ENCODE data around the gene NRIP2. TPM values are rescaled to one million over a fixed set of nuclear protein-coding genes. Genes with fewer than 3 reads are reported as not detected.

The NRIP2 gene
- total RNA-seq, result not detected in 2 replicates
- long read RNA-seq, result 0 reads

DNA sequence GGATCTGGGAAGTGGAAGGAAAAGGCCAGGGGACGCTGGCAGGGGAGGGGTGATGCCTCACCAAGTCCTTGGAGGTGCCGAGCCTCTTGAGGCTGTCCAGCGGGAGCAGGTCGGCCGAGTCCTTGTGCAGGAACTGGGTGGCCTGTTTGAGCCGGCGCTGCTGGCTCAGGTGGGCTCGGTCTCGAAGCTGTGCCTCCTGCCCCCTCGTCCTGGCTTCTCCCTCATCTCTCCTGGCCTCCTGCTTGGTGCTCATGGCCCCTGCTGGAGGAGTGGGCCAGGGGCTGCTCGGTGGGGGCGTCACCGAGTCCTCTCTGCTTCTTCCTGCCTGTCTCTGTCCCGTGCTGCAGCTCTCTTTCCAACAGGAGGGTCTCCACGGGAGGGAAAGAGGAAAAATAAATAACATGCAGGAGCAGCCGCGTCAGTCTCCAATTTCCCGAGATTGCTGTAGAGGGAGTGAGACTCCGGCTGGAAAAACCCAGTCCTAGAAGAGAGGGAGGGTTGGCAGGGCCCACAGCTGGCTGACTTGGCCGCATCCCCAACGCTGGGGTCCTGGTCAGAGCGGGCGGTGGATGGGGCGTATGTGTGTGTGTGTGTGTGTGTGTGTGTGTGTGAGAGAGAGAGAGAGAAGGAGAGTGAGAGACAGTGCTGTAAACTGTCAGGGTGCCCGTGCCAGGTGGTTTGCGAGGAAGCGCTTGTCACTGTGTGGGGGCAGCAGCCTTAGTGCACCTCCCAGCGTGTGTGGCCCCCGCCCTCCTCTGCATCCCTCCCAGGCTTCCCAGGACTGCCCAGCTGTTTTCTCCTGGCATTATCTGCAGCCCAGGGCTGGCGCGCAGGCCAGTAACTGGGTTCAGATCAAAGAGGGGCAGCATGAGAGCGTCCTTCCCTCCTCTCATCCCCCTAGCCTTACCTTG, at the start of gene NRIP2:
TSS of gene NRIP2 (minus strand) at position 455 of the 911 bp plus-strand sequence. CDS start at position 403, 52 bp downstream.
- no peak for DNase-seq (ENCODE audit: low read depth, low spot score)
- Mint-ChIP-seq H3K27ac (ENCODE audit: unreplicated experiment) (no peak within 1 kb of the TSS), H3K9me3 (no peaks in the 10 kb centered on the region), H3K36me3 (ENCODE audit: low read depth) (peaks cover 15% of the 10 kb centered on the region), H3K27me3 (ENCODE audit: low read depth) (peaks cover 4% of the 10 kb centered on the region), H3K4me1 (peaks cover 13% of the 10 kb centered on the region), H3K4me3 (peak within 1 kb of the TSS; percentile 65)
- TF ChIP-seq CTCF (conservative IDR thresholded peaks at IDR 0.05), result no peak

DNA sequence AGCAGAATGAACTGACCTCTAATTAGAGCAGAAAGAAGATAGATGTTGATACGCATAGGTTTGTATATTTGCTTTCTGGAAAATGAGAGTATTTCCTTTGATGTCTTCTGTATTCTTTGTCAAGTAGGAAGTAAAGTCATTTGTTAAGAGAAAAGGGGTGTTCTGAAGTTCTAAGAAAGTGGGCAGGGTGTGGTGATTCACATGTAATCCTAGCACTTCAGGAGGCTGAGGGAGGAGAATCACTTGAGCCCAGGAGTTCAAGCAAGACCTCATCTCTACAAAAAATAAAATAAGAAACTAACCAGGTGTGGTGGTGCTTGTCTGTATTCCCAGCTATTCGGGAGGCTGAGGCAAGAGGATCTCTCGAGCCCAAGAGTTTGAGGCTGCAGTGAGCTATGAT, 45.0 kb upstream of the NRIP2 start:
- Mint-ChIP-seq H3K4me3 (peak overlapping the region; percentile 61), H3K4me1 (peaks cover 41% of the 10 kb centered on the region), H3K27me3 (ENCODE audit: low read depth) (no peaks in the 10 kb centered on the region), H3K9me3 (no peaks in the 10 kb centered on the region), H3K36me3 (ENCODE audit: low read depth) (peaks cover 7% of the 10 kb centered on the region), H3K27ac (ENCODE audit: unreplicated experiment) (no peak overlapping the region)
- no peak for TF ChIP-seq CTCF (conservative IDR thresholded peaks at IDR 0.05)
- DNase-seq (ENCODE audit: low read depth, low spot score), result no peak

DNA sequence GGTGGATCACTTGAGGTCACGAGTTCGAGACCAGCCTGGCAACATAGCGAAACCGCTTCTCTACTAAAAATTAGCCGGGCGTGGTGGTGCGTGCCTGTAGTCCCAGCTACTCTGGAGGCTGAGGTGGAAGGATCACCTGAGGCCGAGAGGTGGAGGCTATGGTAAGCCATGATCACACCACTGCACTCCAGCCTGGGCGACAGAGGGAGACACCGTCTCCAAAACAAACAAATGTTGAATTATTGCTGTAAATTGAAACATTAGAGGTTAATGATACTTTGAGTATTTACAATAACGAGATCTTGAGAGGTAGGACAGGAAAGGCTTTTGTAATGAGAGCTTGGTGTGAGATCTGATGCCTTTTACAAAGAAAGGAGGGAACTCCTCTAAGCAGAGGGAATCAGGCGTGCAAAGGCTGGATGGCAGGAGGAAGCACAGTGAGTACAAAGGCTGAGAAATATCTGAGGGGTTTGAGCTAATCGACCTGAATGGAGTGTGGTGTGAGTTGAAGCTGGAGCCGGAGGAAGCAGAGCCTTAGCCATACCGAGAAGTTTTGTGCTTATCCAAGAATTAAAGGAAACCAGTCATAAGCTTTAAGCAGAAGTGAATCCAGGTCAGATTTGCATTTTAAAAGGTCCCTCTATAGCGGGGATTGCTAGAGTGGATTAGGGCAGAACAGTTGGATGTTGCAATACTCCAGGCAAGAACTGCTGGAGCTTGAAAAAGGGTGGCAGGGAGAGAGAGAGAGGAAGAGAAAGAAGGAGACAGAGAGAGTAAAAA, 43.3 kb upstream of the NRIP2 start:
- DNase-seq (ENCODE audit: low read depth, low spot score), result no peak

GRCh38 chr12:2877047-2877952, 42.5 kb upstream of the NRIP2 start, which contains the start of the genes FOXM1 and RHNO1:
FOXM1 (minus strand) TSS chr12:2877174; CDS start chr12:2874478, 2,696 bp downstream.
RHNO1 (plus strand) TSS chr12:2877223; CDS start chr12:2885367, 8,144 bp downstream.
- peak; percentile 88 for DNase-seq (ENCODE audit: low read depth, low spot score)
- peaks cover 3% of the 10 kb centered on the region for H3K36me3 Mint-ChIP-seq (ENCODE audit: low read depth)
- no peaks in the 10 kb centered on the region for H3K27me3 Mint-ChIP-seq (ENCODE audit: low read depth)
- no peak for TF ChIP-seq CTCF (conservative IDR thresholded peaks at IDR 0.05)
- peaks cover 45% of the 10 kb centered on the region for H3K4me1 Mint-ChIP-seq
- peak within 1 kb of the TSS; percentile 98 for H3K4me3 Mint-ChIP-seq
- peak within 1 kb of the TSS; percentile 98 for H3K27ac Mint-ChIP-seq (ENCODE audit: unreplicated experiment)
- no peaks in the 10 kb centered on the region for H3K9me3 Mint-ChIP-seq

More for the DNA sequence above, 43.3 kb upstream of the NRIP2 start:
- Mint-ChIP-seq H3K9me3 (no peaks in the 10 kb centered on the region), H3K27ac (ENCODE audit: unreplicated experiment) (peak overlapping the region; percentile 98), H3K4me1 (peaks cover 45% of the 10 kb centered on the region), H3K27me3 (ENCODE audit: low read depth) (no peaks in the 10 kb centered on the region), H3K4me3 (peak overlapping the region; percentile 98), H3K36me3 (ENCODE audit: low read depth) (peaks cover 3% of the 10 kb centered on the region)
- TF ChIP-seq CTCF (conservative IDR thresholded peaks at IDR 0.05), result no peak

Data from neural crest cell (in vitro differentiated cells).